Lower leg skin (tissue), 4 donors: ENCODE measurements around the gene MANF. TPM values are rescaled to one million over a fixed set of nuclear protein-coding genes. Genes with fewer than 3 reads are reported as not detected.
A peak's percentile ranks its signal among the peaks of the same experiment; 100 is the strongest.

ENCODE experiments used
- DNase-seq, 2 donors: peaks; one replicate each; pipeline ENCODE4 v3.0.0-alpha.2; 2019; ENCODE audit warnings: low spot score in 2 of 2
- H3K4me3 ChIP-seq: fragments of 200-600 bp; sonication (generic); 2 replicates; pipeline ENCODE4 v1.5.1; 2017; ENCODE audit warnings: mild to moderate bottlenecking, low read depth; ENCODE audit not compliant: poor library complexity, severe bottlenecking
- CTCF ChIP-seq, 3 donors: fragments of 450-650 bp; IDR thresholded peaks; one replicate each; pipeline ENCODE4 v1.5.1; 2016; ENCODE audit warnings: antibody characterized with exemption in 3 of 3, mild to moderate bottlenecking in 3 of 3, moderate library complexity in 2 of 3
- POLR2A ChIP-seq, 2 donors: fragments of 450-650 bp; IDR thresholded peaks; one replicate each; pipeline ENCODE4 v1.6.1; 2016 to 2017; ENCODE audit warnings: antibody characterized with exemption in 2 of 2, mild to moderate bottlenecking in 1 of 2, moderate library complexity in 1 of 2
- WGBS, 2 donors: methylation state at CpG; one replicate each; pipeline ENCODE4 v1.1.5; 2018; 5-methylcytosine and 5-hydroxymethylcytosine counted together
- intact Hi-C: fragments of 100-400 bp; cut with DNase I; formaldehyde crosslinking; loops from one replicate; pipeline ENCODE4 v1.15.0; 2023; ENCODE audit warnings: low total_unique reads
- total RNA-seq, 4 donors: library from RNA; depleted of rRNA; stranded (reverse); fragments of >200 nt; gene quantifications; one replicate each; pipeline ENCODE4 v1.1.0, GENCODE V29; 2016

MANF gene
- total RNA-seq, 4 donors from 2014 or later = 36.0 to 58.5 (median 48.2) TPM

- WGBS, 2 donors = 92 to 94% methylated on average over 3 of the region's 3 CpGs
- DNase-seq = no peak
- intact Hi-C loops = no loop called here
- TF ChIP-seq CTCF (IDR thresholded peaks at IDR 0.05) (no peak), POLR2A (IDR thresholded peaks at IDR 0.05) (no peak)
- no peak overlapping the region for H3K4me3 ChIP-seq
These were observed 44.0 kb downstream of the MANF start for GRCh38 chr3:51429138-51429537.

GRCh38 chr3:51434110-51434509, 49.0 kb downstream of the MANF start:
- H3K4me3 ChIP-seq = no peak overlapping the region
- 94 to 99% methylated on average over 5 of the region's 5 CpGs for whole genome bisulfite sequencing, 2 donors
- intact Hi-C loops = no loop called here

DNA sequence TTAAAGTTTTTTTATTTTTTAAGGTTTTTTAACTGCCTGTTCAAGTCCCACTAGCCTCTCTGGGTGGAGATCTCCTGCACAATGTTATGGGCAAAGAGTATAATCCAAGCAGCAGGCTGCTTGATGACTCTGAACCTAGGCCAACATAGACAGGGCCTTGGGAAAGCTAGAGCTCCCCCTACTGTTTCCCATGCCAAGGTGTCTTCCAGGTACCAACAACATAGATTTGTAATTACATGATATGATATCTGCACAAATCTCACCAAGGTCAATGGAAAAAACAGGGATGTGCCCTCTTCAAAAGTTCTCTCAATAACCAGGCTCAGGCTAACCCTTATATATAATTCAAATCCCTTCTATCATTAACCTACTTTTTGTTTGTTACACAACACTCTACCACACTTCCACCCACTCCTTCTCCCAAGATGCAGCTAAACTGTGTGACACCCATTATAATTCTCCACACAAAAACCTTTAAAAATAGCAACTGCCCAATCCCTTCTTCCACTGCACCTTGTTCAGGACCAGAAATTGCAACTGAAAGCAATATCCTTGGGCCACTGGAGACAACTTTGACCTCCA, 49.7 kb downstream of the MANF start:
- intact Hi-C loops = no loop called here
- no peak for TF ChIP-seq CTCF (IDR thresholded peaks at IDR 0.05)
- no peak for TF ChIP-seq POLR2A (IDR thresholded peaks at IDR 0.05)
- H3K4me3 ChIP-seq = no peak overlapping the region
- DNase-seq = peak in 1 of 2 donors; percentile 26

More at GRCh38 chr3:51434110-51434509, 49.0 kb downstream of the MANF start:
- TF ChIP-seq POLR2A (IDR thresholded peaks at IDR 0.05) (no peak), CTCF (IDR thresholded peaks at IDR 0.05) (no peak)
- DNase-seq = no peak

DNA sequence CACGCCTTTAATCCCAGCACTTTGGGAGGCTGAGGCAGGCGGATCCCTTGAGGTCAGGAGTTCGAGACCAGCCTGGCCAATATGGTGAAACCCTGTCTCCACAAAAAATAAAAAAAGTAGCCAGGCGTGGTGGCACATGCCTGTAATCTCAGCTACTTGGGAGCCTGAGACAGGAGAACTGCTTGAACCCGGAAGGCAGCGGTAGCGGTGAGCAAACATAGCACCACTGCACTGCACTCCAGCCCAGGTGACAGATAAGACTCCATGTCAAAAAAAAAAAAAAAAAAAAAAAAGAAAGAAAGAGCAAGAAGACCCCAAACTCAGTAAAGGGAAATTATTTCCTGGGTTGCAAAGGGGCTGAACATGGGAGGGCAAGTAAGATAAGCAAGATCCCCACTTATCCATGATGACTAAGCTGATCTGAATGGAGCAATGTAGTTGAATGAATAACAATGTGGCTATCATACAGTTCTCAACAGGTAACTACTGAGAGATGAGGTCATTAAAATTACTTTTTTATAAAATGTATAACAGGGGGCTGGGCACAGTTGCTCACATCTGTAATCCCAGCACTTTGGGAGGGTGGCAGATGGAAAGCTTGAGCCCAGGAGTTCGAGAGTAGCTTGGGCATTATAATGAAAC, 52.0 kb downstream of the MANF start:
- intact Hi-C loops = no loop called here
- WGBS, 2 donors = 89 to 92% methylated on average over 8 of the region's 8 CpGs
- H3K4me3 ChIP-seq = no peak overlapping the region
- no peak for DNase-seq
- TF ChIP-seq POLR2A (IDR thresholded peaks at IDR 0.05) (no peak), CTCF (IDR thresholded peaks at IDR 0.05) (no peak)

Other genes starting within 250 kb of the MANF start
- 10 to 100 TPM; 24.8 to 42.6 (median 39.5) TPM for gene RBM15B, start 6.0 kb downstream of the MANF start, total RNA-seq
- 10 to 100 TPM; 16.2 to 21.6 (median 19.1) TPM for gene DCAF1, start 114.7 kb downstream of the MANF start, total RNA-seq
- gene RAD54L2, start 153.4 kb downstream of the MANF start, total RNA-seq = 10 to 100 TPM; 10.2 to 16.0 (median 13.6) TPM